ENCODE results near the gene TNS1. TPM values are rescaled to one million over a fixed set of nuclear protein-coding genes. Genes with fewer than 3 reads are reported as not detected.

Gene TNS1
- total RNA-seq, 1 donor from 2014 or later, result 1,334 TPM

DNA sequence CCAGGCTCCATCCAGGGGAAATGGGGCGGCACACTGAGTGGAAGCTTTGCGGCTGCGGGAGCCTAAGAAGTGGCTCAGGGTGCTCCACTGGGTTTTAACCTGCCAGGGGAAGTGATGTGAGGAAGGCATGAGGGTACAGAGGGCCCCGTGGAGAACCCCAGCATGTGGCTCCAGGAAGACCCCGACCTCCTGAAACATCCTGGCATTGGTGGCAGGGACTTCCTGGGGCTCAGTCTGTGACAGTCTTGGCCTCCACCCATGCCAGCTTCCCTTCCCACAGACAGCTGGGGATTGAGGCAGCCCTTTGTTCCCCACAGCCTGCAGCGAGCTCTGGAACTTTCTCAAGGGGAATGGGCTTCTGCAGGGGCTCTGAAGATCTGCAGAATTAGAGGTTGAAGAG, 146.6 kb downstream of the TNS1 start:
- peaks cover 67 to 86% of the 10 kb centered on the region in 2 donors for H3K36me3 ChIP-seq
- H3K27ac ChIP-seq, result peak overlapping the region; percentile 87 to 89
- DNase-seq (ENCODE audit: low spot score in 2 of 2), result no peak
- intact Hi-C loops (cut with DNase I), result loop anchor here (2.0 kb wide), 1 partner anchor 19 kb away; no protein-coding TSS in a partner anchor
- H3K27me3 ChIP-seq, result no peaks in the 10 kb centered on the region
- H3K4me3 ChIP-seq, result no peak overlapping the region
- H3K4me1 ChIP-seq, result peaks cover 72 to 96% of the 10 kb centered on the region in 2 donors
- H3K9me3 ChIP-seq, result no peaks in the 10 kb centered on the region
- no peak for TF ChIP-seq CTCF (IDR thresholded peaks at IDR 0.05)

DNA sequence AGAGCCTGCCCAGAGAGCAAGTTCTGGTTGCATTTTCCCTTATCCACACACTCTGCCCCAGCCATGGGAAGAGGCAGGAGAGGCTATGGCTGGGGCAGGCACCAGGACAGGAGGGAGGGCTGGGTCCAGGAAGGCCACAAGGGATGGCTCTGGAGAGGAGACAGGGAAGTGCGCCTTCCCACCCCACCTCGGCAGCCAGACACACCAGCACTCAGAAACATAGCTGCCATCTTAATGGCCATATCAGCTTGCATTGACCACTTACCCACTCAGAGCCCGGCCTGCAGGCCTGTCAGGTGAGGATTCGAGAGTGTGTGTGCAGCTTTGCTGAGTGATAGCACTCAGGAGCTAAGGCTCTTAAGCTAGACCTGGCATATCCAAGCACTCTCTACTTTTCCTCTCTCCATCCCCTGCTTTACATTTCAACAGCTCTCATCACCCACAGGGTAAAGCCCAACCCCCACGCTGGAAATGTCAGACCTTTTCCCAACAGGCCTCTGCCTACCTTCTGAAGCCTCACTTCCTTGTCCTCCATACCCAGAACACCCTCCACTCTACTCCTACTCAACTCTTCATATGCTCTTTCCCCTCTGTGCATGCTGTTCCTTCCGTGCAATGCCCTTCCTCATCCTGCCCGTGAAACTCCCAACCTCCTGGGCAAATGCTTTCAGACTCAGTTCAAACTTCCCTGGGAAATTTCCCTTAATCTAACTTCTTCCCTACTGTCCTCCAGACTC, 147.9 kb downstream of the TNS1 start:
- DNase-seq (ENCODE audit: low spot score in 2 of 2), result no peak
- Histone ChIP-seq H3K27me3 (no peaks in the 10 kb centered on the region), H3K9me3 (no peaks in the 10 kb centered on the region), H3K36me3 (peaks cover 61 to 76% of the 10 kb centered on the region in 2 donors), H3K4me1 (peaks cover 77 to 96% of the 10 kb centered on the region in 2 donors), H3K4me3 (no peak overlapping the region), H3K27ac (peak overlapping the region; percentile 87 to 89)
- intact Hi-C loops (cut with DNase I), result no loop called here
- no peak for TF ChIP-seq CTCF (IDR thresholded peaks at IDR 0.05)

DNA sequence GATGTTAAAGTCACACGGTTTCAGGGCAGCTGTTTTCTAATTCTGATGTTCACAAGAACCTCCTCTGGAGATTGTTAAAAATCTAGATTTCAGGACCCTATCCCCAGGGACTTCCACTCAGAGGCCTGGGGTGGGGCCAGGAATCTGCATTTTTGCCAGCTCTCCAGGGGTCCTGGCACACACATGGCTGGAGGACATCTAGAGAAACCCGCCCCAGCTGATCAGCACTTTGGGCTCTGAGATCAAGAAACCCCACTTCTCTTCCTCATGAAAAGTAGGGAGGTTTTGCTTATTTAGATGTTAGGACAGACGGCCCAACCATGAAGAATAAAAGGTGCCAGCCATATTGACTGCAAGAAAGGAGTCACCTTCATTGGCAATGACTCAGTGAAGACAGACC, 148.8 kb downstream of the TNS1 start:
- H3K27ac ChIP-seq, result peak overlapping the region; percentile 69 to 80
- no peak overlapping the region for H3K4me3 ChIP-seq
- TF ChIP-seq CTCF (IDR thresholded peaks at IDR 0.05), result no peak
- intact Hi-C loops (cut with DNase I), result no loop called here
- no peak for DNase-seq (ENCODE audit: low spot score in 2 of 2)
- H3K9me3 ChIP-seq, result no peaks in the 10 kb centered on the region
- peaks cover 61 to 79% of the 10 kb centered on the region in 2 donors for H3K36me3 ChIP-seq
- peaks cover 76 to 95% of the 10 kb centered on the region in 2 donors for H3K4me1 ChIP-seq
- H3K27me3 ChIP-seq, result no peaks in the 10 kb centered on the region

DNA sequence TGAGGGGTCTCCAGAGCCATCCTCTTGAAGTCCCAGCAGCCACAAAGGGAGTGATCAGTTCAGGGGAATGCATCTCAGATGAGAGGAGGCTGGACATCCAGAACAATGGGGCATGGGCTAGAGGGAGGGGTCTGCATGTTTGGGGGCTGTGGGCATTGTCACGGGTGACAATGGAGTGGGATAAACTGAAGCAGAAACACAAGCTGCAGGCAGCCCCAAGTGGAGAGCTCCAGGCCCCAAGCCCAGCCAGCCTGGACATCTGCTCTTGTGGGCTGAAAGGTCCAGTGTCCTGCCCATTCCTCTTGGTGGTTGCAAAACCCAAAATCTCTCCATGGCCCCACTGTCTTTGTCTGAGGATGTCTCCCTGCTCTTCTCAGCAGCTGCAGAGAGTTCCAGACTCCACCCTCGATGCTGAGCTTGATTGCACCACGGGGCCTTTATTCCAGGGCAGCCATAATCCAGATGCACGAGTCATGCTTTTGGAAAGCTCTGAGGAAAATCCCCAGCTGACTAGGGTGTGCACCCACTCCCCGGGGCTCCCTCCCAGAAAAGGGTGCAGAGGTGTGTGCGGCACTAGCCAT, 149.4 kb downstream of the TNS1 start:
- peak overlapping the region; percentile 69 to 80 for H3K27ac ChIP-seq
- H3K4me3 ChIP-seq, result no peak overlapping the region
- no peaks in the 10 kb centered on the region for H3K27me3 ChIP-seq
- intact Hi-C loops (cut with DNase I), result no loop called here
- peaks cover 66 to 84% of the 10 kb centered on the region in 2 donors for H3K36me3 ChIP-seq
- no peak for TF ChIP-seq CTCF (IDR thresholded peaks at IDR 0.05)
- H3K9me3 ChIP-seq, result no peaks in the 10 kb centered on the region
- H3K4me1 ChIP-seq, result peaks cover 74 to 98% of the 10 kb centered on the region in 2 donors
- no peak for DNase-seq (ENCODE audit: low spot score in 2 of 2)

DNA sequence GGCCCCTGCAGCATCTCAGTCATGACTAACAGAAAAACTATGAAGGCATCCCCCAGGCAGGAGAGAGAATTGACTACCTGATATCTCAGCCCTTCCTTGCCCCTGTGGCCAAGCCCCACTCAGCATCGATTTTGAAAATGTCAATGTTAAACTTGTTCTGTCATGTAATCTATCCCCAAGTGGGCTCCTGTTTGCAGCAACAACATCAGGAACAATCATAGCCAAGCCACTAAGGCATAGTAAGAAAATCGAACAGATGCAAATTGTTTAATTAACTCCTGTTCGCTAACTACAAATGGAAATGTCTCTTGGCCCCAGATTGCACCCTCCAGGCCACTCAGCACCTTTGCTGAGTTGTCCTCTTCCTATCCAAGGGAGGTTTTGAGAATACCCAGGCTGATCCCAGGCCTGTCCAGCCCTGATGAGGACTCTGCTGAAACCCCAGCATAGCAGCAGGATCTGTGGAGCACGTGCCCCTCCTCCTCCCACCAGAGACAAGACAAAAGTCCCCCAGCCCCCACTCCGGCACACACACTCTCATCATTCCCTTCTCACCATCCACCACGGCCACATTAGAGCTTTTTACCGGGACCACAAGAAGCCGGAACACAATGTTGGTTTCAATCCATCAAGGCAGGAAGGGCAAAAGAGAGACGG, 150.1 kb downstream of the TNS1 start:
- no peaks in the 10 kb centered on the region for H3K27me3 ChIP-seq
- H3K36me3 ChIP-seq, result peaks cover 70 to 84% of the 10 kb centered on the region in 2 donors
- intact Hi-C loops (cut with DNase I), result no loop called here
- H3K4me1 ChIP-seq, result peaks cover 72 to 98% of the 10 kb centered on the region in 2 donors
- H3K27ac ChIP-seq, result peak overlapping the region; percentile 69 to 80
- no peak for TF ChIP-seq CTCF (IDR thresholded peaks at IDR 0.05)
- DNase-seq (ENCODE audit: low spot score in 2 of 2), result no peak
- no peak overlapping the region for H3K4me3 ChIP-seq
- H3K9me3 ChIP-seq, result no peaks in the 10 kb centered on the region

Measured in ascending aorta (tissue), 2 donors.